IMR-90 (cell line): ENCODE results near the gene CHCT1. TPM values are rescaled to one million over a fixed set of nuclear protein-coding genes. Genes with fewer than 3 reads are reported as not detected.
"Not testable (repeated sequence)": the region's sequence is repeated elsewhere in the genome, so short reads cannot be mapped to it uniquely, and the experiment has no call there.

ENCODE experiments used
- ATAC-seq: fragments of 200-7000 bp; cut with Tn5 transposase; 2 replicates; pipeline ENCODE4 v1.9.1; 2020; ENCODE audit warnings: low read depth, mild to moderate bottlenecking, moderate library complexity
- BruUV-seq: library from RNA; stranded (reverse); fragments of 400-500 nt; replicated peaks from 2 replicates; lab custom pipeline; 2021; lab: Mats Ljungman, UMichigan
- CTCF ChIA-PET: fragments of 300-600 bp; formaldehyde crosslinking; extraction: SDS; loops from one replicate; lab custom pipeline; 2021; ENCODE audit warnings: antibody characterized with exemption; lab: Yijun Ruan, JAX
- POLR2A ChIA-PET: fragments of 300-600 bp; sonication (Branson Sonifier 250); formaldehyde crosslinking; loops from one replicate; lab custom pipeline; 2022; ENCODE audit warnings: antibody characterized with exemption; ENCODE audit not compliant: unreplicated experiment; lab: Charles Lee
- DNase-seq: peaks from one replicate; pipeline ENCODE4 v3.0.0; 2013
- H2AFZ ChIP-seq: replicated peaks from 2 replicates; pipeline ENCODE3; 2013; ENCODE audit warnings: low read length, mild to moderate bottlenecking; ENCODE audit not compliant: poor library complexity
- H2AK5ac ChIP-seq: 2 replicates; pipeline ENCODE4 v1.6.1; 2013; ENCODE audit warnings: low read depth, low read length, inconsistent platforms
- H2AK9ac ChIP-seq: replicated peaks from 2 replicates; pipeline ENCODE3; 2013; ENCODE audit warnings: mild to moderate bottlenecking, low read depth, low read length, moderate library complexity; ENCODE audit not compliant: poor library complexity
- H2BK120ac ChIP-seq: 2 replicates; pipeline ENCODE4 v1.6.1; 2013; ENCODE audit warnings: low read depth, low read length, inconsistent platforms
- H2BK15ac ChIP-seq: 3 replicates; pipeline ENCODE4 v1.6.1; 2013; ENCODE audit warnings: low read depth, low read length, inconsistent platforms
- H2BK20ac ChIP-seq: 2 replicates; pipeline ENCODE4 v1.6.1; 2013; ENCODE audit warnings: low read depth, mild to moderate bottlenecking, inconsistent platforms, low read length, moderate library complexity
- H2BK5ac ChIP-seq: 2 replicates; pipeline ENCODE4 v1.6.1; 2013; ENCODE audit warnings: mild to moderate bottlenecking, low read depth, low read length, inconsistent platforms; ENCODE audit not compliant: poor library complexity, severe bottlenecking
- H3K14ac ChIP-seq: replicated peaks from 2 replicates; pipeline ENCODE4 v1.6.1; 2013; ENCODE audit warnings: low read depth, low read length, inconsistent platforms
- H3K18ac ChIP-seq: 2 replicates; pipeline ENCODE4 v1.6.1; 2013; ENCODE audit warnings: low read depth, low read length, control low read depth
- H3K23ac ChIP-seq: 2 replicates; pipeline ENCODE4 v1.6.1; 2013; ENCODE audit warnings: low read depth, low read length, inconsistent platforms
- H3K27ac ChIP-seq: 2 replicates; pipeline ENCODE4 v1.5.1; 2013; ENCODE audit warnings: mild to moderate bottlenecking, control low read depth, low read length; ENCODE audit not compliant: insufficient read depth
- H3K27me3 ChIP-seq: 2 replicates; pipeline ENCODE4 v1.6.1; 2013; ENCODE audit warnings: low read length; ENCODE audit not compliant: control insufficient read depth, insufficient read depth
- H3K36me3 ChIP-seq: 2 replicates; pipeline ENCODE4 v1.6.1; 2013; ENCODE audit warnings: low read length, mixed read lengths; ENCODE audit not compliant: control insufficient read depth, insufficient read depth
- H3K4ac ChIP-seq: 2 replicates; pipeline ENCODE4 v1.6.1; 2013; ENCODE audit warnings: low read depth, low read length, inconsistent platforms
- H3K4me1 ChIP-seq: 2 replicates; pipeline ENCODE4 v1.6.1; 2013; ENCODE audit warnings: low read length, mixed read lengths; ENCODE audit not compliant: control insufficient read depth, insufficient read depth
- H3K4me2 ChIP-seq: 2 replicates; pipeline ENCODE4 v1.6.1; 2013; ENCODE audit warnings: low read depth, mild to moderate bottlenecking, control low read depth, low read length, moderate library complexity
- H3K4me3 ChIP-seq: 2 replicates; pipeline ENCODE4 v1.5.1; 2013; ENCODE audit warnings: low read depth, mild to moderate bottlenecking, control low read depth, low read length, moderate library complexity; ENCODE audit not compliant: insufficient read depth
- H3K56ac ChIP-seq: 2 replicates; pipeline ENCODE4 v1.6.1; 2013; ENCODE audit warnings: low read length, inconsistent platforms; ENCODE audit not compliant: insufficient read depth; ENCODE audit errors: extremely low read depth
- H3K79me1 ChIP-seq, 2 experiments: 2 replicates each; pipeline ENCODE4 v1.6.1; 2013; ENCODE audit warnings: low read length in 2 of 2, inconsistent platforms in 1 of 2, low read depth in 1 of 2
- H3K9ac ChIP-seq: 2 replicates; pipeline ENCODE4 v1.6.1; 2013; ENCODE audit warnings: low read depth, low read length, control low read depth
- H3K9me1 ChIP-seq: 2 replicates; pipeline ENCODE4 v1.6.1; 2013; ENCODE audit warnings: low read length, inconsistent platforms; ENCODE audit not compliant: insufficient read depth
- H3K9me3 ChIP-seq: 2 replicates; pipeline ENCODE4 v1.6.1; 2013; ENCODE audit warnings: low read length; ENCODE audit not compliant: control insufficient read depth, insufficient read depth
- H4K20me1 ChIP-seq: 2 replicates; pipeline ENCODE4 v1.6.1; 2013; ENCODE audit warnings: low read length, inconsistent platforms; ENCODE audit not compliant: insufficient read depth
- H4K5ac ChIP-seq: 2 replicates; pipeline ENCODE4 v1.6.1; 2013; ENCODE audit warnings: mild to moderate bottlenecking, low read depth, low read length, control low read depth
- H4K8ac ChIP-seq, 2 experiments: 2 replicates each; pipeline ENCODE4 v1.6.1; 2013; ENCODE audit warnings: low read depth in 2 of 2, low read length in 2 of 2, control low read depth in 1 of 2, inconsistent platforms in 1 of 2
- H4K91ac ChIP-seq: 2 replicates; pipeline ENCODE4 v1.6.1; 2013; ENCODE audit warnings: low read depth, low read length, inconsistent platforms; ENCODE audit not compliant: insufficient read depth
- WGBS, 2 experiments: methylation state at CpG; one replicate each; pipeline versions ENCODE4 v1.1.5 to v1.1.7; 2013; ENCODE audit warnings: missing lambda C conversion rate in 2 of 2; ENCODE audit not compliant: insufficient read length in 1 of 2; ENCODE audit errors: extremely low coverage in 2 of 2; 5-methylcytosine and 5-hydroxymethylcytosine counted together
- dilution Hi-C: fragments of 300-500 bp; cut with HindIII; formaldehyde crosslinking; loops from one replicate; pipeline ENCODE4 v1.14.3; 2018; ENCODE audit warnings: low sequenced_read_pairs; ENCODE audit not compliant: unreplicated experiment
- in situ Hi-C: fragments of 300-500 bp; cut with MboI; formaldehyde crosslinking; loops from 3 replicates; pipeline ENCODE4 v1.14.3; 2019; ENCODE audit warnings: low sequenced_read_pairs, inconsistent platforms, mixed read lengths
- intact Hi-C: fragments of 100-400 bp; cut with micrococcal nuclease; formaldehyde crosslinking; loops from 2 replicates; pipeline ENCODE4 v1.10.0; 2022
- polyA plus RNA-seq, 3 experiments: library from polyadenylated mRNA; depleted of rRNA; stranded (reverse); fragments of >200 nt; gene quantifications; 2 replicates each; pipeline ENCODE4 v1.2.3, GENCODE V29; 2012; ENCODE audit warnings: low replicate concordance in 1 of 3
- total RNA-seq: library from RNA; depleted of rRNA; stranded (reverse); fragments of >200 nt; gene quantifications from 2 replicates; pipeline ENCODE4 v1.2.3, GENCODE V29; 2012

Gene CHCT1
- total and polyA plus RNA-seq, 2 of the 4 experiments (the other 2 are of a cell fraction): not detected

DNA sequence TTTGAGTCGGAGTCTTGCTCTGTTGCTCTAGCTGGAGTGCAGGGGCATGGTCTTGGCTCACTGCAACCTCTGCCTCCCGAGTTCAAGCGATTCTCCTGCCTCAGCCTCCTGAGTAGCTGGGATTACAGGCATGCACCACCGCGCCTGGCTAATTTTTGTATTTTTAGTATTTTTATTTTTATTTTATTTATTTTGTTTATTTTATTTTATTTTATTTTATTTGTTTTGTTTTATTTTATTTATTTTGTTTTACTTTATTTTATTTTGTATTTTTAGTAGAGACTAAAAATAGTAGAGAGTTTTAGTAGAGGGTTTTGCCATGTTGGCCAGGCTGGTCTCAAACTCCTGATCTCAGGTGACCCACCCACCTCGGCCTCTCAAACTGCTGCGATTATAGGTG is 2.4 kb upstream of the CHCT1 start:
- H3K27ac ChIP-seq, H4K91ac ChIP-seq, ATAC-seq, H3K4me2 ChIP-seq, H2AK5ac ChIP-seq, H3K36me3 ChIP-seq, CTCF ChIA-PET, POLR2A ChIA-PET, H3K79me1 ChIP-seq, BruUV-seq, DNase-seq, H2BK15ac ChIP-seq, H3K4ac ChIP-seq, H2BK5ac ChIP-seq, intact Hi-C loops, H3K9me1 ChIP-seq, H2BK20ac ChIP-seq, H3K9me3 ChIP-seq, H2AFZ ChIP-seq, H3K9ac ChIP-seq, H4K20me1 ChIP-seq, H3K18ac ChIP-seq, H3K14ac ChIP-seq, H3K23ac ChIP-seq, H3K27me3 ChIP-seq, H3K4me1 ChIP-seq, H2BK120ac ChIP-seq, H2AK9ac ChIP-seq, H4K5ac ChIP-seq, H3K56ac ChIP-seq, H4K8ac ChIP-seq, H3K4me3 ChIP-seq, dilution Hi-C loops: not testable (repeated sequence)
- WGBS, 2 experiments: no CpG with 5 or more reads among the region's 7 CpGs
- in situ Hi-C loops: loop anchor here (25.0 kb wide), 1 partner anchor 283 kb away; the partner anchor contains the start of gene CA4
